Retinal pigment epithelial cell (primary cell): ENCODE data around the gene NCOR2.

Source experiments
- DNase-seq: peaks from one replicate; pipeline ENCODE4 v3.0.0-alpha.2; 2010; ENCODE audit warnings: low read depth
- H3K4me3 ChIP-seq: 2 replicates; pipeline ENCODE4 v1.5.1; 2011; ENCODE audit warnings: mild to moderate bottlenecking, low read length, control low read depth, moderate library complexity
- TF ChIP-seq, protein P1 (sequence below): conservative IDR thresholded peaks from 2 replicates; pipeline ENCODE4 v1.5.1; 2011; ENCODE audit warnings: low read depth, low read length, control low read depth, inconsistent platforms

The NCOR2 gene

GRCh38 chr12:124542021-124542949 is 25.1 kb downstream of the NCOR2 start:
- no peak for DNase-seq
- no peak overlapping the region for H3K4me3 ChIP-seq
- TF ChIP-seq, protein P1, sequence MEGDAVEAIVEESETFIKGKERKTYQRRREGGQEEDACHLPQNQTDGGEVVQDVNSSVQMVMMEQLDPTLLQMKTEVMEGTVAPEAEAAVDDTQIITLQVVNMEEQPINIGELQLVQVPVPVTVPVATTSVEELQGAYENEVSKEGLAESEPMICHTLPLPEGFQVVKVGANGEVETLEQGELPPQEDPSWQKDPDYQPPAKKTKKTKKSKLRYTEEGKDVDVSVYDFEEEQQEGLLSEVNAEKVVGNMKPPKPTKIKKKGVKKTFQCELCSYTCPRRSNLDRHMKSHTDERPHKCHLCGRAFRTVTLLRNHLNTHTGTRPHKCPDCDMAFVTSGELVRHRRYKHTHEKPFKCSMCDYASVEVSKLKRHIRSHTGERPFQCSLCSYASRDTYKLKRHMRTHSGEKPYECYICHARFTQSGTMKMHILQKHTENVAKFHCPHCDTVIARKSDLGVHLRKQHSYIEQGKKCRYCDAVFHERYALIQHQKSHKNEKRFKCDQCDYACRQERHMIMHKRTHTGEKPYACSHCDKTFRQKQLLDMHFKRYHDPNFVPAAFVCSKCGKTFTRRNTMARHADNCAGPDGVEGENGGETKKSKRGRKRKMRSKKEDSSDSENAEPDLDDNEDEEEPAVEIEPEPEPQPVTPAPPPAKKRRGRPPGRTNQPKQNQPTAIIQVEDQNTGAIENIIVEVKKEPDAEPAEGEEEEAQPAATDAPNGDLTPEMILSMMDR = no peak

GRCh38 chr12:124541322-124541721 is 26.1 kb downstream of the NCOR2 start:
- TF ChIP-seq, protein P1 = no peak
- no peak for DNase-seq
- H3K4me3 ChIP-seq = no peak overlapping the region

DNA sequence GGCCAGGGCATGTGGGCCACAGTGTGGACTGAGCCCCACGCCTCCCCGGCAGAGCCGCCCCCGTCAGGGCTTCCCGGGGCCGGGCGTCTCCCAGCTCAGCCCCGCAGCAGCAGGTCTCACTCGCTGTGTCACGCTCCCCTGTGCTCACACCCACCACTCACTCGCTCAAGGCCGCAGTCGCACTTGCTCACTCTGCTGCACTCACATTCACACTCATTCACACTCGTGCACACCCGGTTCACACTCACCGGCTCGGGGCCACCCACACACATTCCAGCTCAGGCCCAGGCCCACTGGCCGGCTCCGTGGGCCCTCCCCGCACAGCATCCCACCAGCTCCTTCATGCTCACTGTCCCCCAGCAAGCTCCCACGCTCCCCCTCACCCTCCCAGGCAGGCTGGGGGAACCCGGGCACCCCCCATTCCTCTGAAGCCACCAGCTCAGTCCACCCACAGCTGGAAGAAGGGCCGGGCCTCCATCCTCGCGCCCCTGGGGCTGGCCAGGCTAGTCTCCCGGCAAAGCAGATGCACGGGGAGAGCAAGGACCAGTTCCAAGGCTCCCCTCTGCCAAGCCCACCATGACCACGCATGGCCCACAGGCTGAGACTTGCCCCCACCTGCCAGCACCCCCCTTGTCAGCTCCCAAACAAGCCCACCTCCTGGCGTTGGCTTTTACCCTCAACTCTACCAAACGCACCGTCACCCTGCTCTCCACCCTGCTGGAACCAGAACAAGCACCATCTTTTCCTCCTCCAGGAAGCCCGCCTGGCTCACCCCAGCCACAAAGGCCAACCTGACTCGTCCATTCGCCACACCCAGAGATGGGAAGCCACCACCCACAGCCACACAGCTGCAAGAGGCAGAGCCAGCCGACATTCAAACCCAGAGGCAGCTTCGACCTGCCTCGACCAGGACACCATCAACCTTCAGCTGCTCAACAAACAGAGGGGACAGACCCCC is 28.0 kb downstream of the NCOR2 start:
- no peak overlapping the region for H3K4me3 ChIP-seq
- no peak for DNase-seq
- TF ChIP-seq, protein P1 = no peak

DNA sequence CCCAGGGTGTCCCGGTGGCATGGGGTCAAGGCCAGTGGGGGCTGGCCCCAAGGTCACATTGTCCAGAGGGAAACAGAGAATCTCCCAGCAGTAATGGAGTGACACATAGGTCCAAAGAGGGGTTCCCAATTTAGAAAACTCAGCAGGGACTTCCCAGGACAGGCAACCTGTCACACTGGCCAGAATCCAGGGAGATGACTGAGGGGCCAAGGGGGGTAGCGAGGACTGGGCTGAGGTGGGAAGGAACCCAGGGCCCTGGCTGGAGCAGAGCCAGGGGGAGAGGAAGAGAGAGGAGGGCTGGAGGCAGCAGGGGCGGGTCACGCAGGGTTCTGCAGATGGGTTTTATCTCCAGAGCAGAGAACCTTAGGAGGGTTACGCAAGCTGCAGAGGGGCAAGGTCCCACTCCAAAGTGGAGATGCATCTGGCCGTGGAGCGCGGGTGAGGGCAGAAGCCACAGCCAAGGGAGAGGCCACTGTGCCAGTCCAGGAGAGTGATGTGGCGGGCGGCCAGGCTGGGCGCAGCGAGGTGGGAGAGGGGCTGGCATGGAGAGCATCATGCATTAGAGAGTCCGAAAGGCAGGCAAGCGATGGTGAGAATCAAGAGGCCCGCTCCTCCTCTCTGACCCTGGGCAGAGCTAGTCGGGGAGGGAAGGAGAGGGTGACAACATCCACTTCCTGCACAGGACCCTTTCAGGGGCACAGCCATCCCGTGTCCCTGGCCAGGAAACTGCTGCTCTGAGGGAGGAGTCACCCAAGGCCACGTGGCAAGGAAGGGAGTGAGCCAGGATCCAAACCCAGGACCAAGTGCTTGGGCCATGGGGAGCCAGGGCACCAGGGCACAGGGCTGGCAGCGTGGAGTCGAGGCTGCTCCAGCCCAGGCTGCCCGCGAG is 29.0 kb downstream of the NCOR2 start:
- no peak for DNase-seq
- TF ChIP-seq, protein P1 = no peak
- H3K4me3 ChIP-seq = no peak overlapping the region

- TF ChIP-seq, protein P1 = no peak
- H3K4me3 ChIP-seq = no peak overlapping the region
Observed at GRCh38 chr12:124537525-124538193, 29.8 kb downstream of the NCOR2 start.

DNA sequence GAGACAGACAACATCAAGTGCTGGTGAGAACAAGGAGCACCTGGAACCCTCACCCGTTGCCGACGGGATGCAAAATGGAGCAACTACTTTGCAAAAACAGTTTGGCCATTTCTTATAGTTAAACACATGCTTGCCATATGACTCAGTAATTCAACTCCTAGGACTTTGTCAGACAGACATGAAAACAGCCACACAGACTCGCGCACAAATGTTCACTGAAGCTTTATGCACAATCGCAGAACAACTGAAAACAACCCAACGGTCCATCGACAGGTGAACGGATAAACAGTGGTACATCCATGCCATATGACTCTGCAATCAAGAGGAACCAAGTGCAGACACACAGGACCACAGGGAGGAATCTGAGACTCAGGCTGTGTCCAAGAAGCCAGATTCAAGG is 30.8 kb downstream of the NCOR2 start:
- no peak overlapping the region for H3K4me3 ChIP-seq
- TF ChIP-seq, protein P1 = no peak
- DNase-seq = no peak

More at GRCh38 chr12:124537525-124538193, 29.8 kb downstream of the NCOR2 start:
- DNase-seq = no peak
